IPS-15b (cell line): ENCODE data around the gene MST1.
"Not testable (repeated sequence)": the region's sequence is repeated elsewhere in the genome, so short reads cannot be mapped to it uniquely, and the experiment has no call there.

ENCODE experiments used
- H3K27me3 ChIP-seq: one replicate; pipeline ENCODE4 v1.6.1; 2013; ENCODE audit warnings: low read length; ENCODE audit not compliant: control insufficient read depth, insufficient read depth
- H3K36me3 ChIP-seq: one replicate; pipeline ENCODE4 v1.6.1; 2013; ENCODE audit warnings: low read length; ENCODE audit not compliant: control insufficient read depth, insufficient read depth
- H3K4me1 ChIP-seq: one replicate; pipeline ENCODE4 v1.6.1; 2013; ENCODE audit warnings: mild to moderate bottlenecking, low read length; ENCODE audit not compliant: control insufficient read depth, insufficient read depth
- H3K4me3 ChIP-seq: one replicate; pipeline ENCODE4 v1.5.1; 2013; ENCODE audit warnings: low read depth, low read length
- H3K9ac ChIP-seq: one replicate; pipeline ENCODE4 v1.6.1; 2013; ENCODE audit warnings: low read depth, mild to moderate bottlenecking, low read length
- H3K9me3 ChIP-seq: one replicate; pipeline ENCODE4 v1.6.1; 2013; ENCODE audit warnings: mild to moderate bottlenecking, low read length; ENCODE audit not compliant: control insufficient read depth, insufficient read depth

Gene MST1

DNA sequence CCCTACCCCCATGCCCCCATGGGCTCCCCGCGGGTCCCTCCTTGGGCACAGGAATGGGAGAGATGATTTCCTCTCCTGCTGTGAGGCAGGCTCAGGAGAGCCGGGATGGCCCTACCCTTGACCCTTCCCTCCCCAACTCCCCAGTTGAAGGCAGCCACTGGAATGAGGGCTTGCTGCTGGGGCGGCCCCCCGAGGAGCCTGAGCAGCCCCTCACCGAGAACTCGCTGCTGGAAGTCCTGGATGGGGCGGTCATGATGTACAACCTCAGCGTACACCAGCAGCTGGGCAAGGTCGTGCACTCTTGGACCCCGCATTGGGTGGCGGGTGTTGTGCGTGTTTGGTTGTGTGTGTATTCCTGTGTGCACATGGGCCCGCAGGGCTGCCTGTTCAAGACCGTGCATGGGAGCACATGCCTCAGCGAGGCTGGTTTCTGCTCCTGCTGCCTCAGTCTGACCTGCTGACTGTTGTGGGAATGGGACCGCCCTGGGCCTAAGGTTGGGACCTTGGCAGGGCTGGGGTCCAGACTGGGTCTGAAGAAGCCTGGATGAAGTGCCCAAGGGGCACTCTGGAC, 16.2 kb upstream of the MST1 start:
- no peaks in the 10 kb centered on the region for H3K9me3 ChIP-seq
- H3K9ac ChIP-seq: no peak overlapping the region
- no peaks in the 10 kb centered on the region for H3K27me3 ChIP-seq
- H3K36me3 ChIP-seq: peaks cover 30% of the 10 kb centered on the region
- H3K4me3 ChIP-seq: no peak overlapping the region
- no peaks in the 10 kb centered on the region for H3K4me1 ChIP-seq

DNA sequence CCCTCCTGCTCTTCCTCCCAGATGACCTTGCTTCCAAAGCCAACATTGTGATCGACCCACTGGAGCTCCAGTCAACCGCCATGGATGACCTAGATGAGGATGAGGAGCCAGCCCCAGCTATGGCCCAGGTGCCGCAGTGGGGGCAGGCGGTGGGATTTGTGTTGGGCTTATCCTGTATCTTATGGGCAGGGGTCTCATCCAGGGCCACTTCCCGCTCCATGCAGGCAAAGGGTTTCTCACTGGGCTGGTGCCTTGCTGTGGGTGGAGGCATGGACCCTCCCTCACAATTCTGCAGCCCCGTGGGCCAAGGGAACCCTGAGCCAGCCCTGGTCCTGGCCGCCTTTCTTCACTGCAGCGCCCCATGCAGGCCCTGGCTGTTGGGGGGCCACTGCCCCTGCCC, 15.4 kb upstream of the MST1 start:
- Histone ChIP-seq H3K9ac (no peak overlapping the region), H3K36me3 (peaks cover 30% of the 10 kb centered on the region), H3K4me3 (no peak overlapping the region), H3K9me3 (no peaks in the 10 kb centered on the region), H3K27me3 (no peaks in the 10 kb centered on the region), H3K4me1 (no peaks in the 10 kb centered on the region)

DNA sequence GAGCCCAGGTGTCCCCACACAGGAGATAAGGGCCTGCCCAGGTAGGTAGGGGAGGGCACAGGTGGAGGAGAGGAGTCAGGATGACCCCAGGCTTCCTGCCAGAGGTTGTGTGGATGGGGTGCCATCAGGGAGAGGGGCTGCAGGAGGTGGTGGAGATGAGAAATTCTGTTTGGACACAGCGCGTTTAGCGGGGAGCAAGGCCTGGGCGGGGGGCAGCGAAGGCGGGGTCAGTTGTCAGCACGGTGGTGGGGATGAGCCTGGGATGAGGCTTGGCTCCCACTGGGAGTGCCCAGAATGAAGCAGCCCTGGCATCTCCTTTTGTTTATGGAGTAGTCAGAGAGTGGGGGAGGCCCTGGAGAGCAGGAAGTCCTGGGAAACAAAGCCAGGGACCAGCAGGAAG, 14.7 kb upstream of the MST1 start:
- Histone ChIP-seq H3K9ac (no peak overlapping the region), H3K4me1 (no peaks in the 10 kb centered on the region), H3K27me3 (no peaks in the 10 kb centered on the region), H3K4me3 (no peak overlapping the region), H3K9me3 (no peaks in the 10 kb centered on the region), H3K36me3 (peaks cover 30% of the 10 kb centered on the region)

GRCh38 chr3:49703443-49703927, 14.2 kb upstream of the MST1 start:
- Histone ChIP-seq H3K4me1 (no peaks in the 10 kb centered on the region), H3K9me3 (no peaks in the 10 kb centered on the region), H3K9ac (no peak overlapping the region), H3K36me3 (peaks cover 33% of the 10 kb centered on the region), H3K27me3 (no peaks in the 10 kb centered on the region), H3K4me3 (no peak overlapping the region)

GRCh38 chr3:49702672-49703071, 13.4 kb upstream of the MST1 start:
- H3K4me3 ChIP-seq: no peak overlapping the region
- H3K36me3 ChIP-seq: peaks cover 35% of the 10 kb centered on the region

GRCh38 chr3:49701388-49702077, 12.3 kb upstream of the MST1 start:
- Histone ChIP-seq H3K4me1 (no peaks in the 10 kb centered on the region), H3K9me3 (no peaks in the 10 kb centered on the region), H3K27me3 (no peaks in the 10 kb centered on the region), H3K9ac (no peak overlapping the region), H3K4me3 (no peak overlapping the region), H3K36me3 (peaks cover 34% of the 10 kb centered on the region)

More at GRCh38 chr3:49702672-49703071, 13.4 kb upstream of the MST1 start:
- H3K4me1 ChIP-seq: no peaks in the 10 kb centered on the region
- H3K9ac ChIP-seq: no peak overlapping the region
- H3K27me3 ChIP-seq: no peaks in the 10 kb centered on the region
- no peaks in the 10 kb centered on the region for H3K9me3 ChIP-seq

- Histone ChIP-seq H3K4me1 (no peaks in the 10 kb centered on the region), H3K36me3 (peaks cover 30% of the 10 kb centered on the region), H3K27me3 (no peaks in the 10 kb centered on the region), H3K4me3 (no peak overlapping the region), H3K9me3 (no peaks in the 10 kb centered on the region), H3K9ac (peak overlapping the region; percentile 26)
These were observed 11.3 kb upstream of the MST1 start for GRCh38 chr3:49700453-49701128.

DNA sequence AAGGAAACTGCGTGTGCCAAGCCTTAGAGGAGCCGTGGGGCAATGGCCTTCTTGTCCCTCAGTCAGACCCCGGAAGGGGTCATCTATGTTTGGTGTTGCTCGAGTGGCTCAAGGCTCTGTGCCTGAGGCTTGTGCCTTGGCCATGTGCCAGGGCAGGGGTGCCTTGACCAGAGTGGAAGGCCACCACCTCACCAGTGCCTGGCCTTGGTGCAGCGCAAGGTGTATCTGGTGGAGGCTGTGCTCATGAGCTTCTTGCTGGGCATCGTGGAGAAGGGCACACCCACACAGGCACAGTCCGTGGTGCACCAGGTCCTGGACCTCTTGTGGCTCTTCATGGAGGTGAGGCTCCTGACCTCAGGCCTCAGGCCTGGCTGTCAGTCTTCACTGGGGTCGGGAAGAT, 10.7 kb upstream of the MST1 start:
- Histone ChIP-seq H3K9ac (no peak overlapping the region), H3K36me3 (peaks cover 29% of the 10 kb centered on the region), H3K27me3 (no peaks in the 10 kb centered on the region), H3K9me3 (no peaks in the 10 kb centered on the region), H3K4me3 (no peak overlapping the region), H3K4me1 (no peaks in the 10 kb centered on the region)

- no peaks in the 10 kb centered on the region for H3K27me3 ChIP-seq
- H3K4me1 ChIP-seq: no peaks in the 10 kb centered on the region
- H3K9me3 ChIP-seq: no peaks in the 10 kb centered on the region
- no peak overlapping the region for H3K4me3 ChIP-seq
- H3K36me3 ChIP-seq: peaks cover 23% of the 10 kb centered on the region
- H3K9ac ChIP-seq: no peak overlapping the region
These were observed 10.2 kb upstream of the MST1 start for GRCh38 chr3:49699281-49699979.

DNA sequence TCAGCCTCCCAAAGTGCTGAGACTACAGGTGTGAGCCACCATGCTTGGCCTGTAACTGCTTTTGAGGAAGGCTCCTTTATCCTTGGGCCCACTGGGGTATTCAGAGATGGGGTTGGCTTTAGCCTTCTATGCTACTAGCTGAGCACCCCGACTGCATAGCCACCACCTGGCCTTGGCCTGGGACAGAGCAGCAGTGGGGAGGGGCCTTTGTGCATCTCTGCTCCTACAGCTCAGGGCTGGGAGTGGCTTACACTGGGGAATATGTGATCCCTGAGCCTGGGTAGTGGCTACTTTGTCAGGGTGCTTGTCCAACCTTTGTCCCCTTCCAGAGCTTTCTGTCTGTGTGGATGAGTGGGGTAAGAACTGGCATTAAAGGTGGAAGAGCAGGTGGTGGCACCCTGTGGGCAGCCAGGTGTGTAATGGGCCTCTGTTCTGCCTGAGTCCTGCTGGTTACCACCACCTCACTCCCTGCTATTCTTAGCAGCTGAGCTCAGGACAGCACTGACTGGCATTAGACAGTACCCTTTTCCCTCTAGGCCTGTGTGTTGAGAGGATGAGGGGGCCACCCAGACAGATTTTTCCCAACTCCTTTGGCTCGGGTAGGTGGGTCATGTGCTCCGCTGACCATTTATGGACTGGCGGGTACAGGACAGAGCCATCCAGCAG, 6.2 kb upstream of the MST1 start:
- H3K27me3 ChIP-seq, H3K4me1 ChIP-seq, H3K4me3 ChIP-seq, H3K9ac ChIP-seq, H3K9me3 ChIP-seq, H3K36me3 ChIP-seq: not testable (repeated sequence)

- H3K36me3 ChIP-seq, H3K4me1 ChIP-seq, H3K4me3 ChIP-seq, H3K9ac ChIP-seq, H3K27me3 ChIP-seq, H3K9me3 ChIP-seq: not testable (repeated sequence)
These were observed 5.3 kb upstream of the MST1 start for GRCh38 chr3:49694409-49695070.
